Vagina (tissue), 2 donors: ENCODE measurements around the gene RNU7-1. TPM values are rescaled to one million over a fixed set of nuclear protein-coding genes. Genes with fewer than 3 reads are reported as not detected.

Experiments
- DNase-seq, 2 donors: peaks; one replicate each; pipeline ENCODE4 v3.0.0-alpha.2; 2017; ENCODE audit errors: extremely low spot score in 2 of 2
- H3K27ac ChIP-seq: fragments of 200-600 bp; sonication (generic); one replicate; pipeline ENCODE4 v1.5.1; 2019
- H3K27me3 ChIP-seq: fragments of 200-600 bp; sonication (generic); one replicate; pipeline ENCODE4 v1.5.1; 2019
- H3K36me3 ChIP-seq, 2 donors: fragments of 200-600 bp; sonication (generic); one replicate each; pipeline ENCODE4 v1.5.1; 2017 to 2019
- H3K4me1 ChIP-seq: fragments of 200-600 bp; sonication (generic); one replicate; pipeline ENCODE4 v1.5.1; 2019
- H3K4me3 ChIP-seq, 2 donors: fragments of 200-600 bp; sonication (generic); 1 replicate in 1 of 2; 2 replicates in 1 of 2; pipeline ENCODE4 v1.5.1; 2016 to 2019
- H3K9me3 ChIP-seq: fragments of 200-600 bp; sonication (generic); one replicate; pipeline ENCODE4 v1.5.1; 2019
- CTCF ChIP-seq, 3 experiments: fragments of 450-650 bp in 2 of 3; fragments of 200-600 bp in 1 of 3; sonication (generic) in 1 of 3; IDR thresholded peaks; one replicate each; pipeline ENCODE4 v1.5.1; 2017 to 2019; ENCODE audit warnings: antibody characterized with exemption in 3 of 3, mild to moderate bottlenecking in 2 of 3, moderate library complexity in 2 of 3
- POLR2A ChIP-seq, 2 donors: fragments of 450-650 bp; IDR thresholded peaks; one replicate each; pipeline ENCODE4 v1.6.1; 2017; ENCODE audit warnings: antibody characterized with exemption in 2 of 2, mild to moderate bottlenecking in 2 of 2, moderate library complexity in 2 of 2
- POLR2AphosphoS5 ChIP-seq, 2 donors: sonication (generic); formaldehyde crosslinking; IDR thresholded peaks; one replicate each; pipeline ENCODE4 v1.9.0; 2017; ENCODE audit warnings: antibody characterized with exemption in 2 of 2, mild to moderate bottlenecking in 2 of 2, low read depth in 1 of 2; ENCODE audit not compliant: insufficient read depth in 1 of 2
- intact Hi-C: fragments of 100-400 bp; cut with DNase I; formaldehyde crosslinking; loops from one replicate; pipeline ENCODE4 v1.15.1; 2023
- total RNA-seq: library from RNA; depleted of rRNA; stranded (reverse); fragments of >200 nt; gene quantifications from one replicate; pipeline ENCODE4 v1.2.3, GENCODE V29; 2016

The RNU7-1 gene
- total RNA-seq, 1 donor from 2014 or later: not detected

GRCh38 chr12:6923851-6924250 lies 19.8 kb upstream of the RNU7-1 start:
- no peak for TF ChIP-seq POLR2A (IDR thresholded peaks at IDR 0.05)
- no peak for TF ChIP-seq CTCF (IDR thresholded peaks at IDR 0.05)
- TF ChIP-seq POLR2AphosphoS5 (IDR thresholded peaks at IDR 0.05; ENCODE audit: insufficient read depth in 1 of 2, low read depth in 1 of 2): no peak
- DNase-seq: no peak
- peaks cover 0 to 10% of the 10 kb centered on the region in 2 donors for H3K36me3 ChIP-seq
- H3K27me3 ChIP-seq: no peaks in the 10 kb centered on the region
- peaks cover 36% of the 10 kb centered on the region for H3K4me1 ChIP-seq
- H3K9me3 ChIP-seq: no peaks in the 10 kb centered on the region
- H3K27ac ChIP-seq: peak overlapping the region; percentile 99
- intact Hi-C loops: no loop called here
- no peak overlapping the region for H3K4me3 ChIP-seq

GRCh38 chr12:6925239-6925539 lies 18.4 kb upstream of the RNU7-1 start:
- intact Hi-C loops: loop anchor here (5.0 kb wide), 1 partner anchor 58 kb away; the partner anchor contains the start of gene TPI1

GRCh38 chr12:6925540-6926279 lies 17.9 kb upstream of the RNU7-1 start:
- peaks cover 54% of the 10 kb centered on the region for H3K4me1 ChIP-seq

More at GRCh38 chr12:6925239-6925539, 18.4 kb upstream of the RNU7-1 start:
- TF ChIP-seq CTCF (IDR thresholded peaks at IDR 0.05): no peak
- TF ChIP-seq POLR2A (IDR thresholded peaks at IDR 0.05): no peak
- TF ChIP-seq POLR2AphosphoS5 (IDR thresholded peaks at IDR 0.05; ENCODE audit: insufficient read depth in 1 of 2, low read depth in 1 of 2): no peak
- H3K9me3 ChIP-seq: no peaks in the 10 kb centered on the region
- no peak for DNase-seq
- no peaks in the 10 kb centered on the region for H3K27me3 ChIP-seq
- peaks cover 49% of the 10 kb centered on the region for H3K4me1 ChIP-seq
- H3K36me3 ChIP-seq: peaks cover 0 to 10% of the 10 kb centered on the region in 2 donors
- H3K27ac ChIP-seq: peak overlapping the region; percentile 99
- H3K4me3 ChIP-seq: peak overlapping the region; percentile 73 to 95

GRCh38 chr12:6927379-6928021 lies 16.1 kb upstream of the RNU7-1 start, which contains the start of gene ATN1:
ATN1 (plus strand) TSS chr12:6927959; CDS start chr12:6934002, 6,043 bp downstream.
- peak within 1 kb of the TSS; percentile 99 for H3K27ac ChIP-seq
- peak within 1 kb of the TSS; percentile 73 to 95 for H3K4me3 ChIP-seq
- no peak for DNase-seq
- H3K9me3 ChIP-seq: no peaks in the 10 kb centered on the region
- no peaks in the 10 kb centered on the region for H3K27me3 ChIP-seq
- intact Hi-C loops: loop anchor here (5.0 kb wide), 1 partner anchor 60 kb away; the partner anchor contains the start of gene TPI1
- TF ChIP-seq POLR2AphosphoS5 (IDR thresholded peaks at IDR 0.05; ENCODE audit: insufficient read depth in 1 of 2, low read depth in 1 of 2): peak in 1 of 2 donors; percentile 81
- no peak for TF ChIP-seq CTCF (IDR thresholded peaks at IDR 0.05)
- TF ChIP-seq POLR2A (IDR thresholded peaks at IDR 0.05): peak in 1 of 2 donors; percentile 42
- no peaks in the 10 kb centered on the region for H3K36me3 ChIP-seq
- peaks cover 71% of the 10 kb centered on the region for H3K4me1 ChIP-seq

More at GRCh38 chr12:6925540-6926279, 17.9 kb upstream of the RNU7-1 start:
- peak overlapping the region; percentile 73 to 95 for H3K4me3 ChIP-seq
- H3K9me3 ChIP-seq: no peaks in the 10 kb centered on the region
- no peaks in the 10 kb centered on the region for H3K27me3 ChIP-seq
- H3K27ac ChIP-seq: peak overlapping the region; percentile 99
- intact Hi-C loops: loop anchor here (5.0 kb wide), 1 partner anchor 58 kb away; the partner anchor contains the start of gene TPI1
- H3K36me3 ChIP-seq: peaks cover 0 to 10% of the 10 kb centered on the region in 2 donors
- no peak for DNase-seq
- TF ChIP-seq CTCF (IDR thresholded peaks at IDR 0.05) (peak in 1 of 3 experiments; percentile 26), POLR2AphosphoS5 (IDR thresholded peaks at IDR 0.05; ENCODE audit: insufficient read depth in 1 of 2, low read depth in 1 of 2) (peak; percentile 73 to 90), POLR2A (IDR thresholded peaks at IDR 0.05) (peak in 1 of 2 donors; percentile 43)
